SK-N-DZ (cell line): ENCODE data around the gene CDK18.
"Not testable (repeated sequence)": the region's sequence is repeated elsewhere in the genome, so short reads cannot be mapped to it uniquely, and the experiment has no call there.

Experiments
- DNase-seq: peaks from one replicate; pipeline ENCODE4 v3.0.0-alpha.2; 2015; ENCODE audit warnings: low spot score

Gene CDK18

GRCh38 chr1:205480349-205480985 is 24.0 kb upstream of the CDK18 start:
- DNase-seq, result no peak

- no peak for DNase-seq
These were observed 23.3 kb upstream of the CDK18 start for GRCh38 chr1:205481218-205481617.

DNA sequence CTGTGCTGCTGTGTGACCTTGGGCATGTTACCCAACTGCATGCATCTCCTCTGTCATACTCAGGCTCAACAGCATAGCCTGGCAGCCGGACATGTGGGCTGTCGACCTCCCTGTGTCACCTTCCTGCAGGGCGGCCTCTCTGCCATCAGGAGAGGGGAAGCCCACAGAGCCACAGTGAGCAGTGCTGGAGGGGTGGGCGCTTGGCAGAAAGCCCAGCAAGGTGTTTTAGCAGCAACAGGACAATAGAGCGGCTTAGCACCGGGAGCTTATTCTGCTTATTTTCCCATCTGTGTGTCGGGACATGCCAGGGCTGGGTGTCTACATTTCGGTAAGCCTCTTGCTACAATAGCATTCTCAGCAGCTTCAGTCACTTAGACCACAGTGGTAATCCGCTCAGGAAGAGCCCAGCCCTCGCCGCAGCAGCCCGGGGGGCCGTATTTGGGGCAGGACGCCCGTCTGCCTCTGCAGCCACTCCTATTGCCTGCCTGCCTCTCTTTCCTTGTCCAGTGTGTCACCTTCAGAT is 22.8 kb upstream of the CDK18 start:
- DNase-seq, result no peak

- DNase-seq, result not testable (repeated sequence)
These were observed 21.9 kb upstream of the CDK18 start for GRCh38 chr1:205482587-205482986.

DNA sequence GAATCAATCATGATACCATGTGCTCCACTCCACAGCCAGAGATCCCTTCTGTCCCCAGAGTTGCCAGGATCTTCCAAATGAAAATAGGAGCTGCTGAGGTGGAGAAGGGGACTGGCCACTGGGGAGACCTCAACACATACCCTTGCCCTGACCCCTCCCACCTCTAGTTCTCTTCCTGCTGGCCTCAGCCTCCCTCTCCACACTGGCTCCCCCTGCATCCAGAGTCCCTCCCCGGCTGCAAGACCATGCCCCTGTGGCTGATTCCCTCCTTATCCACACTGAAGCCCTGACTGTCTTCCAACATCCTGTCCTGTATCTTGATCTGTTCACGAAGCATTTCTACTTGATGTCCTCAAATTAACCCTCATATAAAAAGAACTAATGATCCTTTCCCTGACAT is 21.1 kb upstream of the CDK18 start:
- DNase-seq, result no peak

DNA sequence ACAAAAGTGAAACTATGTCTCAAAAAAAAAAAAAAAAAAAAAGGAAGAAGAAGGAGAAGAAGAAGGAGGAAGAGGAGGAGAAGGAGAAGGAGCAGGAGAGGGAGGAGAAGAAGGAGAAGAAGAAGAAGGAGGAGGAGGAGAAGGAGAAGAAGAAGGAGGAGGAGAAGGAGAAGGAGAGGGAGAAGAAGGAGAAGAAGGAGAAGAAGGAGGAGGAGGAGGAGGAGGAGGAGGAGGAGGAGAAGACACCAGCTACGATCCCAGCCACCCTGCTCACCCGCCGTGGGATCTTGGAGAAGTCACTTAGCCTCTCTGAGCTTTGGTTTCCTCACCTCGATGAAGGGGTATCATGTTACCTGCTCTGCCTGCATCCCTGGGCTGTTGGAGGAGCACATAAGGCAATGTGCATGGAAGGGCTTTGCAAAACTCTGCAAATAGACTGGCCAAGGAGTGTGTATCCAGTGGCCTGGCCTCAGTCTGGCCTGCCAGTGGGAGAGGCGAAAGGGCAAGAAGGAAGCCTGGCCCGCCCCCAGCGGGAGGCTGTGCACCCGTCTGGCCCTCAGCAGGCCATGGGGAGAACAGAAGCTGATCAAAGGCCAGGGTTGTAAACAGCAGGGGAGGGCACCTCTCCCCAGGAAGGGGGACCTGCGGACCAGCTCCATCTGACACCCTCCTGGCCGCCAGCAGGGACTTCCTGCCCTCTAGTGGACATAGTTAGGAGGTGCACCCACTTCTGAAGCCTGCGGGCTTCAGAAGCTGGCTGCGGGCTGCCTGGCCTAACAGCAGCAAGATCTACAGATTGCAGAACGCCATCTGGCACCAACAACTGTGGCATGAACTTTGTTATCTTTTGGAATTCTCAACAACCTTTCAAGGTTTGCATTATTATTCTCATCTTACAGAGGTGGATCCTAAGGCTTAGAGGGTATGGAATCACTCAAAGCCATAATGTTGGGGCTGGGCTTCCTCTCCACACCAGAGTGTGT is 19.2 kb upstream of the CDK18 start:
- peak; percentile 81 for DNase-seq

DNA sequence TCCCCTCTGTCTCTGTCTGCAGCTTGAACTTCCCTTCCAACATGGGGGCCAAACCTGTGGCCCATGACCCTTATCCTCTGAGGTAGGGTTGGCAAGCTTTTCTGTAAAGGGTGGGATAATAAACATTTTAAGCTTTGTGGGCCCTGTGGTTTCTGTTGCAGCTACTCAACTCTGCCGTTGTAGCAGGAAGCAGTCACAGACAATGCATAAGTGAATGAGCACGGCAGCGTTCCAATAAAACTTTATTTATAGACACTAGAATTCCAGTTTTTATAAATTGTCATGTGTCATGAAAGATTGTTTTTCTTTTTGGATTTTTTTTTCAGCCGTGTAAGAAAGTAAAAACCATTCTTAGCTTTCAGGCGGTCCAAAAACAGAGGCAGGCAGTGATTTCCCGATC is 18.2 kb upstream of the CDK18 start:
- no peak for DNase-seq

DNA sequence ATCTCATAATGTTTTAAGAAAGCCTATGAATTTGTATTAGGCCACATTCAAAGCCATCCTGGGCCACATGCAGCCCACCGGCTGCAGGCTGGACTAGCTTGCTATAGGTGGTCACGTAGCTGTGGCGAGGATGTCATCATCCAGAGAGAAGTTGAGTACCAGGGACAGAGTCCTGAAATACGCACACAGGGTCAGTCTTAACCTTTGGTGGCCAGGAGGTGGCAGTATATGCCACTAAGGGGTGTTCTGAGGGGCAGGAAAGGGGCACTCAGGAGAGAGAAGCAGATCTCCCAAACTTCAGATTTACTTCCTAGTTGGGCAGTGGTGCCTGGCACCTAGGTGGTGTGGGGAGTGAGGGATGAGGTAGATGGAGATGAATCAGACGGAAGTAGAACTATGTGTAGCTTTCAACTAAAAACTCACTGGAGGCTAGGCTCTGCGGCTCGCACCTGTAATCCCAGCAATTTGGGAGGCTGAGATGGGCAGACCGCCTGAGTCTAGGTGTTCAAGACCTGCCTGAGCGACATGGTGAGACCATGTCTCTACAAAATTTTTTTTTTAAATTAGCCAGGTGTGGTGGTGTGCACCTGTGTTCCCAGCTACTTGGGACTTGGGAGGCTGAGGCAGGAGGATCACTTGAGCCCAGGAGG is 16.3 kb upstream of the CDK18 start:
- DNase-seq, result peak; percentile 62

GRCh38 chr1:205491794-205492193 is 12.7 kb upstream of the CDK18 start:
- DNase-seq, result no peak

DNA sequence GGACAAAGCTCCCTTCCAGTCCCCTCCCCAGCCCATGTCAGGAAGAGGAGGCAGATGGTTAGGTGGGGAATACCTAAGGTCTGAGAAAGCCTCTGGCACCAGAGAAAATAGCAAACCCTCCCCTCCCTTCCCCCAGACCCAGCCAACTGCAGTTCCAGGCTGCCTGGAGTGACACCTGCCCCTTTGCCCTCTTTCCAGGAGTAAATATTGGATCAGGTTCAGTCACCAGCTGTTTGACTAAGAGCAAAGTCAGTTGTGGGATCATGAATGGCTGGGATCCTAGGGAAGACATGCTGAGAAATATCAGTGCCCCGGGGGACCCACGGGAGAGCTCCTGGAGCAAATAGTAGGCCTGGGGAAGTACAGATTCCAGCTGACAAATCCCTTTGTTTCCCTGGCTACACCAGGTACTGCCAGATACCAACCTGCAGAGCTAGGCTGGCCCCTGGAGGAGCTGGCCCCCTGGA is 12.2 kb upstream of the CDK18 start:
- DNase-seq, result no peak

GRCh38 chr1:205492774-205493173 is 11.7 kb upstream of the CDK18 start:
- DNase-seq, result no peak

GRCh38 chr1:205493241-205494085 is 11.0 kb upstream of the CDK18 start:
- no peak for DNase-seq

- DNase-seq, result no peak
These were observed 10.4 kb upstream of the CDK18 start for GRCh38 chr1:205494115-205494514.

- no peak for DNase-seq
These were observed 9.1 kb upstream of the CDK18 start for GRCh38 chr1:205495237-205495823.

- no peak for DNase-seq
These were observed 7.8 kb upstream of the CDK18 start for GRCh38 chr1:205496661-205497060.

- no peak for DNase-seq
These were observed 7.1 kb upstream of the CDK18 start for GRCh38 chr1:205497351-205497750.

GRCh38 chr1:205499789-205500188 is 4.7 kb upstream of the CDK18 start:
- DNase-seq, result no peak

- DNase-seq, result no peak
These were observed 3.9 kb upstream of the CDK18 start for GRCh38 chr1:205500240-205501233.

- no peak for DNase-seq
These were observed 2.2 kb upstream of the CDK18 start for GRCh38 chr1:205502111-205502810.
